ENCODE measurements around the gene TRIM72.

- TF ChIP-seq EZH2 (IDR thresholded peaks at IDR 0.05; ENCODE audit: borderline replicate concordance, low read length), result no peak
- TF ChIP-seq, protein P1, sequence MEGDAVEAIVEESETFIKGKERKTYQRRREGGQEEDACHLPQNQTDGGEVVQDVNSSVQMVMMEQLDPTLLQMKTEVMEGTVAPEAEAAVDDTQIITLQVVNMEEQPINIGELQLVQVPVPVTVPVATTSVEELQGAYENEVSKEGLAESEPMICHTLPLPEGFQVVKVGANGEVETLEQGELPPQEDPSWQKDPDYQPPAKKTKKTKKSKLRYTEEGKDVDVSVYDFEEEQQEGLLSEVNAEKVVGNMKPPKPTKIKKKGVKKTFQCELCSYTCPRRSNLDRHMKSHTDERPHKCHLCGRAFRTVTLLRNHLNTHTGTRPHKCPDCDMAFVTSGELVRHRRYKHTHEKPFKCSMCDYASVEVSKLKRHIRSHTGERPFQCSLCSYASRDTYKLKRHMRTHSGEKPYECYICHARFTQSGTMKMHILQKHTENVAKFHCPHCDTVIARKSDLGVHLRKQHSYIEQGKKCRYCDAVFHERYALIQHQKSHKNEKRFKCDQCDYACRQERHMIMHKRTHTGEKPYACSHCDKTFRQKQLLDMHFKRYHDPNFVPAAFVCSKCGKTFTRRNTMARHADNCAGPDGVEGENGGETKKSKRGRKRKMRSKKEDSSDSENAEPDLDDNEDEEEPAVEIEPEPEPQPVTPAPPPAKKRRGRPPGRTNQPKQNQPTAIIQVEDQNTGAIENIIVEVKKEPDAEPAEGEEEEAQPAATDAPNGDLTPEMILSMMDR (conservative IDR thresholded peaks at IDR 0.05 in 1 of 2, IDR thresholded peaks at IDR 0.05 in 1 of 2; ENCODE audit: extremely low read depth in 1 of 2, insufficient read depth in 1 of 2, low read depth in 1 of 2, low read length in 2 of 2), result no peak
Measured at GRCh38 chr16:31181102-31181830, 32.7 kb upstream of the TRIM72 start.
